Right atrium auricular region (tissue), 2 donors: Measurements from ENCODE around the gene CRHR1. TPM values are rescaled to one million over a fixed set of nuclear protein-coding genes. Genes with fewer than 3 reads are reported as not detected.
A peak's percentile ranks its signal among the peaks of the same experiment; 100 is the strongest.

Experiments used
- DNase-seq: peaks from one replicate; pipeline ENCODE4 v3.0.0-alpha.2; 2019; ENCODE audit warnings: low spot score
- H3K27ac ChIP-seq, 2 donors: fragments of 200-600 bp; sonication (generic); 1 replicate in 1 of 2; 2 replicates in 1 of 2; pipeline ENCODE4 v1.5.1; 2016 to 2019
- H3K27me3 ChIP-seq, 2 donors: fragments of 200-600 bp; sonication (generic); one replicate each; pipeline versions ENCODE4 v1.5.1 to v1.6.0; 2017 to 2019
- H3K36me3 ChIP-seq: fragments of 200-600 bp; sonication (generic); one replicate; pipeline ENCODE4 v1.5.1; 2016
- H3K4me1 ChIP-seq, 2 donors: fragments of 200-600 bp; sonication (generic); one replicate each; pipeline versions ENCODE4 v1.5.1 to v1.6.0; 2017 to 2019
- H3K4me3 ChIP-seq, 2 donors: fragments of 200-600 bp; sonication (generic); 1 replicate in 1 of 2; 2 replicates in 1 of 2; pipeline ENCODE4 v1.5.1; 2017 to 2019; ENCODE audit warnings: mild to moderate bottlenecking in 1 of 2, moderate library complexity in 1 of 2
- H3K9me3 ChIP-seq, 2 donors: fragments of 200-600 bp; sonication (generic); one replicate each; pipeline ENCODE4 v1.5.1; 2019
- total RNA-seq, 2 donors: library from RNA; depleted of rRNA; stranded (reverse); fragments of >200 nt; gene quantifications; one replicate each; pipeline ENCODE4 v1.1.0, GENCODE V29; 2016
- TF ChIP-seq, protein P1 (sequence below), 2 donors: fragments of 200-600 bp; sonication (generic); IDR thresholded peaks; one replicate each; pipeline ENCODE4 v1.5.1; 2019; ENCODE audit warnings: antibody characterized with exemption in 2 of 2

The CRHR1 gene
- total RNA-seq, 2 donors from 2014 or later, result not detected

- TF ChIP-seq, protein P1, sequence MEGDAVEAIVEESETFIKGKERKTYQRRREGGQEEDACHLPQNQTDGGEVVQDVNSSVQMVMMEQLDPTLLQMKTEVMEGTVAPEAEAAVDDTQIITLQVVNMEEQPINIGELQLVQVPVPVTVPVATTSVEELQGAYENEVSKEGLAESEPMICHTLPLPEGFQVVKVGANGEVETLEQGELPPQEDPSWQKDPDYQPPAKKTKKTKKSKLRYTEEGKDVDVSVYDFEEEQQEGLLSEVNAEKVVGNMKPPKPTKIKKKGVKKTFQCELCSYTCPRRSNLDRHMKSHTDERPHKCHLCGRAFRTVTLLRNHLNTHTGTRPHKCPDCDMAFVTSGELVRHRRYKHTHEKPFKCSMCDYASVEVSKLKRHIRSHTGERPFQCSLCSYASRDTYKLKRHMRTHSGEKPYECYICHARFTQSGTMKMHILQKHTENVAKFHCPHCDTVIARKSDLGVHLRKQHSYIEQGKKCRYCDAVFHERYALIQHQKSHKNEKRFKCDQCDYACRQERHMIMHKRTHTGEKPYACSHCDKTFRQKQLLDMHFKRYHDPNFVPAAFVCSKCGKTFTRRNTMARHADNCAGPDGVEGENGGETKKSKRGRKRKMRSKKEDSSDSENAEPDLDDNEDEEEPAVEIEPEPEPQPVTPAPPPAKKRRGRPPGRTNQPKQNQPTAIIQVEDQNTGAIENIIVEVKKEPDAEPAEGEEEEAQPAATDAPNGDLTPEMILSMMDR (IDR thresholded peaks at IDR 0.05), result peak in 1 of 2 donors; percentile 59
- no peak for DNase-seq
- H3K4me1 ChIP-seq, result peaks cover 0 to 24% of the 10 kb centered on the region in 2 donors
- no peaks in the 10 kb centered on the region for H3K9me3 ChIP-seq
- no peak overlapping the region for H3K27ac ChIP-seq
- no peaks in the 10 kb centered on the region for H3K36me3 ChIP-seq
- peak overlapping the region in 1 of 2 donors; percentile 53 for H3K4me3 ChIP-seq
- peaks cover 4 to 7% of the 10 kb centered on the region in 2 donors for H3K27me3 ChIP-seq
Measured at GRCh38 chr17:45782889-45783592, 1.1 kb upstream of the CRHR1 start.

DNA sequence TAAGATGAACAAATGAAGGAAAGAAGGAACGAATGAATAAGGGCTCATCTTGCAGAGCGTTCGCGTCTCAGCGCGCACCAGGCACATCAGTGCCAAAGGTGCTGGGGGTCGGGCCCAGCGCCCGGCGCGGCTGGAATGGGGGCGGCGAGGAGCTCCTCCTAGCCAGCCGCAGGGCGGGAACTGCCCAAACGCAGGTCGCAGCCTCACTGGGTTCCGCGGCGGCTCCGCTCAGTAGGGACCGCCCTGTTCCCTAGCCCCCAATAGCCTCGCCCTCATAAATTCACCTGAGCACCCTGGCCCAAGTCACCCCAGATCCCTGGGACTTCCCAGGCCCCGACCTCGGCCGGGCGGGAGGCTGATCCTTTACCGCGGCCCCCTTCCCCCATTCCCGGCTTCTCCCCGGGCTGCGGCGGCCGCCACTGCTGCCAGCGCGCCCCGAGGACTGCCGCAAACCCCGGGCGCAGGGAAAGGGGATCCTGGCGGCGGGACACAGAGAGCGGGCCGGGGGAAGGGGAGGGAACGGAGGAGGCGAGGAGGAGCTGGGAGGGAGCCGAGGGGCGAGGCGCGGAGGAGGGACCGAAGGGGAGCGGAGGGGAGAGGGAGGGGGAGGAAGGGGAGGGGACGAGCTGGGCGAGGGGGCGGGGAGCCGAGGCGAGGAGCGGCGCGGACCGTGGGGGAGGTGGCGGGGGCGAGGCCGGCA is 377 bp upstream of the CRHR1 start:
- Histone ChIP-seq H3K4me1 (peaks cover 0 to 24% of the 10 kb centered on the region in 2 donors), H3K4me3 (peak overlapping the region; percentile 31 to 53), H3K36me3 (no peaks in the 10 kb centered on the region), H3K9me3 (no peaks in the 10 kb centered on the region), H3K27ac (no peak overlapping the region), H3K27me3 (peaks cover 4 to 7% of the 10 kb centered on the region in 2 donors)
- no peak for DNase-seq
- TF ChIP-seq, protein P1 (IDR thresholded peaks at IDR 0.05), result no peak

GRCh38 chr17:45784741-45785479 is 790 bp downstream of the CRHR1 start:
- peak overlapping the region; percentile 31 to 53 for H3K4me3 ChIP-seq
- H3K4me1 ChIP-seq, result peaks cover 0 to 24% of the 10 kb centered on the region in 2 donors
- DNase-seq, result no peak
- H3K27me3 ChIP-seq, result peaks cover 4 to 7% of the 10 kb centered on the region in 2 donors
- no peaks in the 10 kb centered on the region for H3K36me3 ChIP-seq
- TF ChIP-seq, protein P1 (IDR thresholded peaks at IDR 0.05), result no peak
- no peak overlapping the region for H3K27ac ChIP-seq
- H3K9me3 ChIP-seq, result no peaks in the 10 kb centered on the region

DNA sequence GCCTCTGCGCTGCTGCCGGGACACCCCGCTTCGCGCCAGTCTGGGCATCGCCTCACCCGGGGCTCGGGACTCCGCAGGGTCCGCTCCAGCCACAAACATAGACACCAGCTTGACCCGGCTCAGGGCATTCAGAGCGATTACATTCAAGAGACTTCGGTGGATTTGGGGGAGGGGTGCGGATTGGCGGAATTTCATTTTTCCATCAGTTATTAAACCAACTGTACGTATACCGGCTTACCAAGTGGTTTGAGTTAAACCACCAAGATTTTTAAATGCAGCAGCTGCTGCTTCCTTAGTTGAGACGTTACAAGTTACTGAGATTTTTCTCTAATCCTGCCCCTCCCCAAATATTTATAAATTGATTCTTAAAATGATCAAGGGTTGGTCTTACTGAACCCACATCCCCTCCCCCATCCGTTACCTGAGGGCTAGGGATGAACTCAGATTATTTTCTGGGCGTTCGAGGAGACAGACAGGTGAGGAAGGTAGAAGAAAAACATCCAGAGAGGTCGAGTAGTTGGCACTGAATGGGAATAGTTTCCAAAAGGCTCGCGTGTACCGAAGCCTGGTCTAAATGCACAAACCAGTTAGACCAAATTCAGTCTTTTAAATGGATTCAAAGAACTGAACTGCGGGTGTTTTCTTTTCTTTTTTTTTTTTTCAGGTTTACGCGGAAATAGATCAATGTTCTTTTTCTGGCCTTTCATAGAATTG is 1.5 kb downstream of the CRHR1 start:
- Histone ChIP-seq H3K27me3 (peaks cover 4 to 7% of the 10 kb centered on the region in 2 donors), H3K27ac (no peak overlapping the region), H3K4me1 (peaks cover 0 to 24% of the 10 kb centered on the region in 2 donors), H3K9me3 (no peaks in the 10 kb centered on the region), H3K36me3 (no peaks in the 10 kb centered on the region), H3K4me3 (peak overlapping the region; percentile 31 to 53)
- TF ChIP-seq, protein P1 (IDR thresholded peaks at IDR 0.05), result no peak
- DNase-seq, result no peak

GRCh38 chr17:45786349-45786748 is 2.2 kb downstream of the CRHR1 start:
- H3K36me3 ChIP-seq, result no peaks in the 10 kb centered on the region
- no peak overlapping the region for H3K4me3 ChIP-seq
- DNase-seq, result no peak
- TF ChIP-seq, protein P1 (IDR thresholded peaks at IDR 0.05), result no peak
- H3K9me3 ChIP-seq, result no peaks in the 10 kb centered on the region
- peaks cover 4 to 7% of the 10 kb centered on the region in 2 donors for H3K27me3 ChIP-seq
- peaks cover 0 to 24% of the 10 kb centered on the region in 2 donors for H3K4me1 ChIP-seq
- H3K27ac ChIP-seq, result no peak overlapping the region
